Gastroesophageal sphincter (tissue), 4 donors: Measurements from ENCODE around the gene OR6B1. TPM values are rescaled to one million over a fixed set of nuclear protein-coding genes. Genes with fewer than 3 reads are reported as not detected.

Source experiments
- ATAC-seq: fragments of 150-250 bp; one replicate; pipeline ENCODE4 v1.9.1; 2016; ENCODE audit warnings: mild to moderate bottlenecking, moderate library complexity
- H3K27ac ChIP-seq, 4 donors: fragments of 200-600 bp; sonication (generic) in 3 of 4; 1 replicate in 3 of 4; 2 replicates in 1 of 4; pipeline ENCODE4 v1.5.1; 2016 to 2019
- H3K27me3 ChIP-seq: fragments of 200-600 bp; sonication (generic); one replicate; pipeline ENCODE4 v1.5.1; 2019
- H3K36me3 ChIP-seq, 2 donors: fragments of 200-600 bp; sonication (generic); one replicate each; pipeline ENCODE4 v1.5.1; 2019; ENCODE audit warnings: control low read depth in 1 of 2
- H3K4me1 ChIP-seq, 3 donors: fragments of 200-600 bp; sonication (generic); 1 replicate in 2 of 3; 2 replicates in 1 of 3; pipeline ENCODE4 v1.5.1; 2016 to 2019; ENCODE audit warnings: control low read depth in 2 of 3
- H3K4me3 ChIP-seq, 2 donors: fragments of 200-600 bp; sonication (generic); one replicate each; pipeline ENCODE4 v1.5.1; 2019; ENCODE audit warnings: mild to moderate bottlenecking in 1 of 2, moderate library complexity in 1 of 2
- H3K9me3 ChIP-seq, 3 donors: fragments of 200-600 bp; sonication (generic); one replicate each; pipeline ENCODE4 v1.5.1; 2017 to 2019; ENCODE audit warnings: control low read depth in 2 of 3
- CTCF ChIP-seq, 4 experiments: fragments of 200-600 bp in 2 of 4; fragments of 450-650 bp in 2 of 4; sonication (generic) in 1 of 4; IDR thresholded peaks; one replicate each; pipeline ENCODE4 v1.5.1; 2017 to 2019; ENCODE audit warnings: antibody characterized with exemption in 4 of 4, mild to moderate bottlenecking in 2 of 4, moderate library complexity in 2 of 4
- EP300 ChIP-seq: sonication (generic); formaldehyde crosslinking; IDR thresholded peaks from one replicate; pipeline ENCODE4 v1.6.1; 2017; ENCODE audit warnings: antibody characterized with exemption, mild to moderate bottlenecking
- POLR2A ChIP-seq, 2 donors: fragments of 450-650 bp; IDR thresholded peaks; one replicate each; pipeline ENCODE4 v1.6.1; 2017; ENCODE audit warnings: antibody characterized with exemption in 2 of 2, mild to moderate bottlenecking in 2 of 2, moderate library complexity in 1 of 2
- POLR2AphosphoS5 ChIP-seq: sonication (generic); formaldehyde crosslinking; IDR thresholded peaks from one replicate; pipeline ENCODE4 v1.6.1; 2017; ENCODE audit warnings: antibody characterized with exemption
- WGBS, 2 donors: methylation state at CpG; one replicate each; pipeline ENCODE4 v1.1.5; 2018; ENCODE audit warnings: low coverage in 1 of 2; 5-methylcytosine and 5-hydroxymethylcytosine counted together
- total RNA-seq, 4 donors: library from RNA; depleted of rRNA; stranded (reverse); fragments of >200 nt; gene quantifications; one replicate each; pipeline ENCODE4 v1.1.0, GENCODE V29; 2016

The OR6B1 gene
- total RNA-seq, 4 donors from 2014 or later, result not detected

GRCh38 chr7:144057954-144058353 is 57.8 kb downstream of the OR6B1 start:
- TF ChIP-seq EP300, result no peak
- no peak for TF ChIP-seq CTCF (IDR thresholded peaks at IDR 0.05)
- TF ChIP-seq POLR2A (IDR thresholded peaks at IDR 0.05), result no peak
- no peak for TF ChIP-seq POLR2AphosphoS5
- H3K27ac ChIP-seq, result no peak overlapping the region
- WGBS, 2 donors, result 74 to 85% methylated on average over 3 of the region's 3 CpGs
- H3K4me1 ChIP-seq, result no peaks in the 10 kb centered on the region
- no peaks in the 10 kb centered on the region for H3K27me3 ChIP-seq
- ATAC-seq, result no peak
- no peaks in the 10 kb centered on the region for H3K36me3 ChIP-seq
- H3K4me3 ChIP-seq, result no peak overlapping the region
- H3K9me3 ChIP-seq, result peaks cover 0 to 12% (median 0%) of the 10 kb centered on the region in 3 donors

Other genes starting within 250 kb of the OR6B1 start
- 1 to 10 TPM in 1 of 4 donors, under 1 TPM in 1, not detected in 2; 0.94 to 1.1 TPM for gene CTAGE6, start 242.6 kb upstream of the OR6B1 start, total RNA-seq
- gene TCAF1, start 98.1 kb upstream of the OR6B1 start, total RNA-seq, result 10 to 100 TPM; 34.7 to 66.7 (median 57.7) TPM
- gene OR2F2, start 65.1 kb upstream of the OR6B1 start, total RNA-seq, result not detected
- not detected for gene OR2F1, start 45.5 kb upstream of the OR6B1 start, total RNA-seq
- gene OR2A5, start 48.6 kb downstream of the OR6B1 start, total RNA-seq, result not detected
- not detected for gene OR2A25, start 69.5 kb downstream of the OR6B1 start, total RNA-seq
- not detected for gene OR2A12, start 86.0 kb downstream of the OR6B1 start, total RNA-seq
- gene OR2A2, start 109.3 kb downstream of the OR6B1 start, total RNA-seq, result not detected
- gene OR2A14, start 122.9 kb downstream of the OR6B1 start, total RNA-seq, result not detected
- gene CTAGE4, start 183.1 kb downstream of the OR6B1 start, total RNA-seq, result 1 to 10 TPM in 2 of 4 donors, under 1 TPM in 1, not detected in 1; 0.27 to 1.7 (median 1.1) TPM
- gene ARHGEF35, start 195.5 kb downstream of the OR6B1 start, total RNA-seq, result 1 to 10 TPM in 3 of 4 donors, under 1 TPM in 1; 0.54 to 4.5 (median 2.3) TPM
- under 1 TPM in 2 of 4 donors, not detected in 2; 0.16 to 0.39 TPM for gene OR2A42, start 239.3 kb downstream of the OR6B1 start, total RNA-seq